CD4-positive, alpha-beta T cell treated with Interleukin-2 at 100 ng/mL for 4 hours (primary cell): ENCODE data around the gene TSHZ2.
A peak's percentile ranks its signal among the peaks of the same experiment; 100 is the strongest.

Experiments
- DNase-seq: peaks from one replicate; pipeline ENCODE4 v3.0.0-alpha.2; 2020; ENCODE audit warnings: low spot score

The TSHZ2 gene

DNA sequence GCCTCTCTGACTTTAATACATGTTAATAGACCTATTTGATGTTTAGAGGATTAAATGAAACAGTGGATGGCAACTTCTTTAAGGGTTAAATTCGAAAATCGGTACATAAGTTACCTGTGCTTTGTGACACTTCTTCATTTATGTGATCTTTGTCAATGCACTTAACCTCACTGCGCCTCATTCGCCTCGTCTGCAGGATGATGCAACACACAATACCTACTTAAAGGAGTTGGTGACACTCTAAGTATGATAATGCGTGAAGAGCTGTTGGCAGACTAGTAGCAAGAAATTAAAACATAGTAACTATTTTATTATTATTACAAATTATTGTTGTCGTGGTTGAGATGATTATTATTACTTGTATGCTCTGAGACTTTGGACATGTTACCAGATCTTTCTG, 92.8 kb downstream of the TSHZ2 start:
- DNase-seq: no peak

DNA sequence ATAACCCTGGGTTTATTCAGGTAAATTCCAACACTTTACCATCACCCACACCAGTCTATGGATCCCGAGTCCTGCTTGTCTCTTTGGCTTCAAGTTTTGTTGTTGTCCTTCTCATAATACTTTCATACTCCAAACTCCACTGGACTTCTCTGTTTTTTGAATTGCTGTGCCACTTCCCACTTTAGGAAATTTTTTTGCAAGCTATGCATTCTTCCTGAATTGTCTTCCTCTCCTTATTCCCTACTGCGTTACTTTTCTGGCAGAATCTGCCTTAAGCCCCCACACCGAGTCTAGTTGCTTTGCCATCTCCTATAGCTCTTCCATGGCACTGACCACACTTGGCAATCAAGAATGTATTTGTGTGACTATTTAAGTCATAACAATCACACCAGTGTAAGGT, 96.1 kb downstream of the TSHZ2 start:
- no peak for DNase-seq

DNA sequence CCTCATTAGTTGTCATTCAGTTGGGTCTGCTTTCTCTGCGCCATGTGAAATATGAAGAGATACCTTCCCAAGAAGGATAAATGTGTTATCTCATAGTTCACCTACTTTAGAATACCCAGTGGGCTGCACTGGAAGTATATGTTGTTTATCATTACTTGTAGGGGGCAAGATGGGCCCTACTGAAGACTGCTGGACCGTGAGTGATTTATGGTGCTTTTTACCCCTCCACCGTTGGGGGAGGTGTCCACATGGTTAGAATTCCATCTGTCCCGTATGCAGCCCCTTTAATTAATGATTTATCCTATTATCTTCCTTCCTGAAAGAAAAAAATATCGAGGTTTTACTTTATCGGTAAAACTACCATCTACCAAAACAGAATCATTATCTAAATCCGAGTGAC, 97.0 kb downstream of the TSHZ2 start:
- DNase-seq: no peak

DNA sequence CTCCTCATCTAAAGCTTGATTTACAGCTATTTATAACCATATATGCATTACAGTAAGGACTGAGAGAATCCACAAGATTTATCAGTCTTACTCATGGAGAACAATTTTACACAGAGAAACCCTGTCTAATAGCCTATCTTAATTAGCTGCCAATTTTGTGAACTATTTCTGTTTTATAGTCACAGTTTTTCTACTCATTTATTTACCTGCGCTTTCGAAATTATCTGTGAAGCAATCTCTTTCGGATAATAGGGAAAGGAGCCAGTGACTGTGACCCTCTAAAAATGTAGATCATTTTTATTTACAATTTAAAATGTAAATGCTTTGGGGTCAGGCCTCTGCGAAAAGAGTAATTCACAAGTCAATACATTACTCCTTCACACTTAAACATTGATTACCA, 98.1 kb downstream of the TSHZ2 start:
- no peak for DNase-seq

DNA sequence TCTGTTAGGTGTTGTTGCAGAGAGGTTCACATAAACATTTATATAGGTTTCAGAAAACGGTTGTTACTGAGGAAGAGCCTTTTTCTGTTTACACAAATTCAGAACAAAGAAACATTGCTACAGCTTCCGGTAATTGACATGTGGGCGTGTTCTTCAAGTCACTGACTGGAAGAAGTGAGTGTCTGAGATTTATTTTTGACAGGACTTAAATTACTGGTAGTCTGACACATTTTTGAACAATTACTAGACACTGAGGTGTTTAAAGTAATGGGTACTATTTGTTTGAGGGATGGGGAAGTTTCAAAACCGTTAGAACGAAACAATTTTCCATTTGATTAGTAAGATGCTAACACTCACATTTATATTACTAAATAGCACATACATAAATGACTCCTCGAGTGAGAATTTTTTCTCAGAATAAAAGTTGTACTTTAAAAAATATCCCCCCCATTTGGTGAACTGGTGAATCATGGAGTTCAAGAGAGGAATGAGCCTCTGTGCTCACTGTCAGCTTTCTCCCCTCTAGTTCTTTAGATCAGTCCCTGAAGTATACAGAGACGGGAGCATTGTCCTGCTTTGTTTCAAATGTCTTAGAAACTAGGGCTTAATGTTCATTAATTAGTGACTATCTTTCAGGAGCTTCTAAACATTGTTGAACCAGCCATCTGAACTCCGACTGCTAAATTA, 98.7 kb downstream of the TSHZ2 start:
- DNase-seq: peak; percentile 39

DNA sequence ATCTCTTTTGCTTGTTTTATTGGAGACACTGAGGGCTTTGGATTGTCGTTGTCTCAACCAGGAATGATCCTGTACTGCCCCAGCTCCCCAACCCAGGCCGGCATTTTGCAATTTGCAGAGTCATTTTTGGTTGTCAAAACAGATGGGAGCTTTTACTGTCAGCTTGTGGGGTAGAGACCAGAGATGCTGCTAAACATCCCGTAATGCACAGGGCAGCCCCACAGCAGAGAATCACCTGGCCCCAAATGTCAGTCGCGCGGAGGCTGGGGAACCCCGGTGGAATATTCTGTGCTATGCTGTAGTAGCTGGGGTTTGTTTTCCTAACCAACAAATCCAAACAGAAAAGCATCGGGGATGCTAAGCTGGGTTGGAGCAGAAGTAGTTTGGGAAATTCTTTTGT, 99.7 kb downstream of the TSHZ2 start:
- no peak for DNase-seq

DNA sequence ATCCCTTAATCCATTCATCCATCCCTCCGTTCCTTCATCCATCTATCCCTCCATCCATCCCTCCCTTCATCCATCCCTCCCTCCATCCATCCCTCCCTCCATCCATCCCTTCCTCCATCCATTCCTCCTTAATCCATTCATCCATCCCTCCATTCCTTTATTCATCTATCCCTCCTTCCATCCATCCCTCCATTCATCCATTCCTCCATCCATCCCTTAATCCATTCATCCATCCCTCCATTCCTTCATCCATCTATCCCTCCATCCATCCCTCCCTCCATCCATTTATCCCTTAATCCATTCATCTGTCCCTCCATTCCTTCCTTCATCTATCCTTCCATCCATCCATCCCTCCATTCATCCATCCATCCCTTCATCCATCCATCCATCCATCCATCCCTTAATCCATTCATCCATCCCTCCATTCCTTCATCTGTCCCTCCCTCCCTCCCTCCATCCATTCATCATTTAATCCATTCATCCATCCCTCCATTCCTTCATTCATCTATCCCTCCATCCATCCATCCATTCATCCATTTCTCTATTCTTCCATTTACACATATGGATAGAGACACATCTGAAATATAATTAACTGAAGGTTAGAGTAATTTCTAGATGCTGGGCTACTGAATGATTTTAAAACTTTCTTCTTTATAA, 100.9 kb downstream of the TSHZ2 start:
- DNase-seq: no peak

DNA sequence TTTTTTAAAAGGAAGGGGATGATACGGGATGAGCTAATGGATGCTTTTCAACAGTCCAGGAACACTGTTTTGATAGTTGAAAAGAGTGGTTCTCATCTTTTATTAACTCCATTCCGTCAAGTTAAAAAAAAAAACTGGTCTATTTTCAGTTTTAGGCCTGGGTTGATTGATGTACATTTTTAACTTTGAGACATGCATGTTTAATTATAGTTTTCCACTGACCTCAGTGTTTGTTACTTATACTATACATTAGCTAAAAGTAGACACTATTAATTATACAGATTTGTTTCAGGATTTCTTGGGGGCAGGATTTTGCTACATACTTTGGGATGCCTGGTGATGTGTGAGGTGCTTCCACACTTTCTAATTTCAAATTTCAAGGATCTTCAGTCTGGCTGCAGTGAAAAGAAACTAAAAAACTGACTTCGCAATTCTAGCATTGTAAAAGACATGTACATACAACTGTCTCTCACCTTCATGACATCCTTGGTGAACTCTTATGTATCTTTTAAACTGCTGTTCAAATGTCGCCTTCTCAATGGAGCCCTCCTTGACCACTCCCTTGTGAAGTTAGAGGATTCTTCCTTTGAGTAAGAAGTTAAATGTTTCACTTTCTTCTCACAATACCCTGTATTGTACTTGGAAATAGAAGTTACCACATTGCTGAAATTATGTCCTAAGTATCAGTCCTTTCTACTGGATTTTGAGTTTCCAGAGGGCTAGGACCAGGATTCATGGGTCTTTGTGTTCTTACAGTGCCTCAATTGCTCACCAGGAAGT, 101.7 kb downstream of the TSHZ2 start:
- DNase-seq: no peak

DNA sequence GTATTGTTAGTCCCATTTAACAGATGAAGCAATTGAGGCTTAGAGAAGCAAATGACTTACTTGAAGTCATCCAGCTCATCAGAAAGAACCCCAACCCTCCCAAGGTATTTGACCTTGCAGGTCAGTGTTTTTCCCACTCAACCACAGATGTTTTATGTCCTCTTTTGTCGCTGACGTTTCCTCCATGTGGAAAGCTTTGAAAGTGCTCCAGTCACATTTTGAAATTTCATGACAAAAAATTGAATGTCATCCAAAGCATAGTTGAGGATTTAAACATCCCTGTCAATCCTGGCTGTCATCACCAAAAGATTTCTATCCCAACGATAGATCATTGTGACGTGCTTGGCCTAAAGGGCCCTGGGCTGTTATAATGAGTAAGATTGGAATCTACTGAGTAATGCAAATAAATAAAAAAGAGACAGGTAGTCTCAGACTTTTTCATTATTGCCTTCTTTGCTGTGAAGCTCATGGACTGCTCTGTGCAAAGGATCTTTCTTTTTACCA, 102.7 kb downstream of the TSHZ2 start:
- no peak for DNase-seq

DNA sequence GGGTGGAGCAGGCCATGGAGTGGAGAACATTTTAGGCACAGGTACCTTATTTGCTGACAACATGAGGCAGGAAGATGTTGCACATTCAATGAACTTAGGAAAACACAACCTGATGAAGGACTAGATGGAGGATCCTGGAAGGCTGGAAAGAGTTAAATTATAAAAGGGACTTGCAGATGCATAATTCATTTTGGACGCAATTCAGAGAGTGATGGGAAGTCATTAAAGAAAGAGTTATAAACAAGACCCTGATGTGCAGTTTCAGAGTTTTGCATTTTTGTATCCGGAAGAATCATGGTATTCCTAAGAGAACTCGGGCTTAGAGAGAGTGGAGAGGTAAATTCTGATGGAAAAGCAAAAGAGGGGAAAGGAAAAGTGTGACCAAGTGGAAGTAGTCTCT, 104.5 kb downstream of the TSHZ2 start:
- DNase-seq: no peak

DNA sequence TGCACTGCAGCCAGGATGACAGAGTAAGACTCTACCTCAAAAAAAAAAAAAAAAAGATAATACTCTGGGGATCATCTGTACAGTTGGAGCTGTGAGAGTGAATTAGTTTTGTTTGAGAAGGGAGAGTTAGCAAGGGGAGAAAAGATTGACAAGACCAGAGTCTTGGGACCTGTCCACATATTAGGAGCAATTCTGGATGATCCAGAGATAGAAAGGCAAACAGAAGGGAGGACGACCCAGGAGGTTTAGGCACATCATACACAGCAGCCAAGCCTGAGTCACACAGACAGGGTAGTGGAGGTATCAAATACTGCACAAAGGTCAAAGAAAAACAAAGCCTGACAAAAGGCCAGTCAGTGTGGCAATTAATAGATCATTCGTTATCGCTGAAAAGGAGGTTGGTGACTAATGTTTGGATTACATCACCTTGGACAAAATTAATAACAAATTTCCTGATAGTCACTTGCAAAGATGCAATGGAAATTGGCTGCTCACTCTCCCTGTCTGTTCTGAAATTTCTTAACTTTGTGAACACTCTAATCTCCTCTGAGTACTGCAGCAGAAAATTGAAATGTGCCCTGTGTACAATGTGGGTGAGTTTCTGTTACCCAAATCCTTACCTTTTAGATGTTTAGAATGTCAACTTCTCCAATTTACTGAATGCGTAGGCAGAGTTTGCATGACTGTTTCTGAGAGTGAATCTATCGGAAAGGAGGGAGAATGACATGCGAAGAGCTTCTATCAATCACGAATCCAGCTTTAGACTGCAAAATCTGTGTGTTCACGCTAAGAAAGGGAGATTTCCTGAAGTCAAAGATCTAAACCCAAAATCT, 105.4 kb downstream of the TSHZ2 start:
- DNase-seq: peak; percentile 6

DNA sequence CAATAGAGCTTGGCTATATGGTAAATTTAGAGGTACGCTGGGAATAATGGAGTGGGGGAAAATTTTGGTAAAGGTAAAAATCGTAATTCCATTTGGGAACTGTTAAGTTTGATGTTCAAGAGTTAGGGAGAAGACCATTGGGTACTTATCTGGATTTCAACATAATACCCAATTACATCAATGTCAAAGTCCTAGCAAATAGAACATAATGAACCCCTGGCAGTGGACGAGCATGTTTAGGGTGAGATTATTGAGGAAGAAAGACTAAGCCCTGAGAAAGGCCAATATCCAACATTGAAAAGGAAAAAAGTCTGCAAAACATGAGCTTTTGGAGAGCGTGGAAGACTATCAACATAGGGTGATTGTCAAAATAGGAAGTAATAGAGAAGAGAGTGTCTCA, 106.6 kb downstream of the TSHZ2 start:
- DNase-seq: no peak

DNA sequence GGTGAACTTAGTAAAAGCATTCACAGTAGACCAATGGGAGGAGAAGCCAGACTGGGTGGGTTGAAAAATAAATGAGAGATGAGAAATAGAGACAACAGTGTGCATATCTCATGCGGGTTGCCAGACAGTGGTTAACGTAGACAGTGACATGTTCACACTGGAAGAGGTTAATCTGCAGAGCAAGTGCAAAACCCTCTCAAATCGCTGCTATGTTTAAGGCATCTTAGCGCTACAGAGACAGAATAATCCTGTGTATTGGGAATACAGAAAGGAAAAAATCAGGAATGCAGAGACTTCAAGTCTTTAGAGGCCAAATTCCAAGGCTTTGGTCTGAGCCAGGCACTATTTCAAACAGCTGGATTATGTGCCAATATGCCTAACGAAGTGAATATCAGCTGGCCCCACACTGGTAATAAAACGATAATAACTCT, 107.1 kb downstream of the TSHZ2 start:
- DNase-seq: no peak

DNA sequence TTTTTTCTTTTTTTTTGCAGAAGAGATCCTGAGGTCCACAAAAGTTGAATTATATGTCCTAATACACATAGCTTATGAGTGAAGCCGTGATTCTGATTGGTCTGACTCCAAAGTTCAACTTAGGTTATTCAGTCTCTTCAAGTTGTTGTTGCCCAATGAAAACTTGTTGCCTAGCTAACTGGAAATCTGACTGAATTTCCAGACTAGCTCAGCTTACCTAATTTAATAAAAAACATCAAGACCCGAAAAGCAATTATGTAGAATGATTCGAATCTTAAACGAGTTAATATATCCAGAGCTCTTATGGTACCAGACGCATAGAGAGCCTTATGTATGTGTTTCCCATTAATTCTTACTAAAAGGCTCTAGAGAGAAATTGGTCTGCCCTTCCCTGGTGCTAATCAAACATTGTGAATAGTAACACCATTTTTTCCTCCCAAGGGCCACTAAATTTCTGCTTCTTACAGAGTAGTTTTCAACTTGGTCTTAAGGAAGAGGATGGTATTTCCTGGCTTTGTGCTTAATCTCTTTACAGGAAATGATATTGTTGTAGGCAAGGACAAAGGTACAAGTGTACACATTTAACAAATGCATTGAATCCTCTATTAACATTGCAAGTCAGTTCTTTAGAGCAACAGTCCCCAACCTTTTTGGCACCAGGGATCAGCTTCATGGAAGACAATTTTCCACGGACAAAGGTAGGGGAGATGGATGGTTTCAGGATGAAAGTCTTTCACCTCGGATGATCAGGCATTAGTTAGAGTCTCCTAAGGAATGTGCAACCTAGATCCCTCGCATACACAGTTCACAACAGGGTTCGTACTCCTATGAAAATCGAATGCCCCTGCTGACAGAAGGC, 107.9 kb downstream of the TSHZ2 start:
- no peak for DNase-seq

DNA sequence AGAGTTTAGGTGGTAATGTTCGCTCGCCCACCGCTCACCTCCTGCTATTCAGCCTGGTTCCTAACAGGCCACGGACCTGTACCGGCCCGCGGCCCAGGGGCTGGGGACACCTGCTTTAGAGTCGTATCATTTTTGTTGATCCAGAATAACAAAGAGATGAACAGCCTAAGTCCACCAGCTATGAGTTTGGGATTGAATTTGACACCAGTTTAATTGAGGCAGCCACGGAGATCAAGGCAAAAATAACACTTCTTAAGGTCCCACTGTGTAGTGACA, 108.5 kb downstream of the TSHZ2 start:
- no peak for DNase-seq

DNA sequence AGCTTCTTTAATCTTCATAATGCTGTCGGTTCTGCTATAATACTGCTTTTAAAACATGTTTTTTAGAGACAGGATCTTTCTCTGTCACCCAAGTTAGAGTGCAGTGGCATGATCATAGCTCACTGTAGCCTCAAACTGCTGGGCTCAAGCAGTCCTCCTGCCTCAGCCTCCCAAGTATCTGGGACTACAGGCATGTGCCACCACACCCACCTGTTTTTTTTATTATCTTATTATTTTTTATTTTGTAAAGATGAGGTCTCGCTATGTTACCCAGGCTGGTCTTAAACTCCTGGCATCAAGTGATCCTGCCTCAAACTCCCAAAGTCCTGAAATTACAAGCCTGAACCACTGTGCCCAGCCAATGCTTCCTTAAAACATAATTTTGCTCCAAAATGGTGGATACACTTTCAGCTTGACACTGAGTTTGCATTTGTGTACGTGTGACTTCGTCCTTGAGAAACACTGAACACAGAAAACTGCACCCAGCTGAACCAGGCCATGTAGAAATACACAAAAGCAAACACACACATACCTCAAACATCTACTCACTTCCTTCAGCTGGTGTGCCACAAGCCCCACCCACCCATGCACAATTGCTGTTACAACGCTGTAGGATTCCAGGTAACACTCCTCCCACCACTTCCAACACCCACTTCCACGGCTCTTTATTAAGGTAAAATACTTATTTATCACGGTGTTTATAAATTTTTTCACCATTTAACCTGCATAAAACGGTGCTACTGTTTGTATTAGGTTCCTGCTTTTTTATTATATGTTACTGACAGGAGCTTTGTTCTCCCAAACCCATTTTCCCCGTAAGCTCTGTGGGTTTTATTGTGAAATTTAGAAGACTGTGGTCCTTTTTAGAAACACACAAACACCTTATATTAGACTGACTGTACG, 109.1 kb downstream of the TSHZ2 start:
- DNase-seq: peak; percentile 24

DNA sequence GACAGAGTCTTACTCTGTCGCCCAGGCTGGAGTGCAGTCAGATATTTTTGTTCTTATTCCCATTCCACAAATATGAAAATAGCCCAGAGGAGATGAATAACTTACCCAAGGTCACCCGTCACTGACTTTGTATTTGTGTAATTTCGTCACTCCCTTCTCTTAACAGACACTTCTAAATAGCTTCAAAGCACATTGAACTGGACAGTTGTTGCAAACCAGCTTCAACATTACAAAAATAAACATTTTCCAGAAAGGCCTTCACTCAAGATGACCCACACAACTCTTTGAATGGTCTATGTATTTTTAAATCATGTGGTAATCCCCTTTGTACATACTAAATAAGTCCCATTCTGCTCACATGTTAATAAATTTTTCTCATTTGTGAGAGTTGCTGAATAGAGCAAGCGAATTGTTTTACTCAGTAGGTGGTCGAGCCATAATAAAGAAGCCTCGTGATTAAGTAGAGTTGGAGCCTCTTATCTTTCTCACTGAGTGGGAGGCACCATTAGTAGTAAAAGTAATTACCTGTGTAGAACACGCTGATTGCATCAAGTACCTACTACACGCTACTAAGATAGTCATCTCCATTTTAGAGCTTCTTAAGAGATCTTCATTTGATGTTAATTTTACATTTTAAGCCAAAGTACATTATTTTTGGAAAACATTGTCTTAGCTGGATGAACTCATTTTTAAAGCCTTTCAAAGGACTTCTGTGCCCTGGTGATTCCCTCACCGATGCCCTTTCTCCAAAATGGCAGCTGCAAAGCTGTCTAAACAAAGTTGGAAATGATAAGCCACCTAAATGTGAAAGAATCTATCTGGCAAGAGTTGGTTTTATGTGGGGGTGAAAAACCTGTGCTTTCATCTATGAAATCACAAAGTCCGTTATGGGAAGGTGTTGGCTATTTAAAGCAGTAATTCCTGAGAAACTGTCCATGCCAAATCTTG, 110.0 kb downstream of the TSHZ2 start:
- no peak for DNase-seq

DNA sequence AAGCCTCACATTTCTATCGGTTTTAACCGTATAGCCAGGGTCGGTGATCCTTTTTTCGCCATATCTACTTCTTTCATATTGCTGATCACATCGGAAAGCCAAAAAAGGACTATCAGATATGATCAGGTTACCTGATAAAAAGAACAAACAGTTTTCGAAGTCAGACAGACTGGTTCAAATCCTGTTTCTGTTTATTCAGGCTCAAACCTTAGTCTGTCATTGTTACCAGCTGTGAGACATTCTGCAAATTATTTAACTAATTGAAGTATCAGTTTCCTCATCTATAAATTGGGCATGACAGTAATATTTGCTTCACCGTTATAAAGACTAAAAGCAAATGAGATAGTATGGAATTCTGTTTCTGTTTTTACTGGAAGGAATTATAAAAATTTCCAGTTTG, 111.3 kb downstream of the TSHZ2 start:
- no peak for DNase-seq

DNA sequence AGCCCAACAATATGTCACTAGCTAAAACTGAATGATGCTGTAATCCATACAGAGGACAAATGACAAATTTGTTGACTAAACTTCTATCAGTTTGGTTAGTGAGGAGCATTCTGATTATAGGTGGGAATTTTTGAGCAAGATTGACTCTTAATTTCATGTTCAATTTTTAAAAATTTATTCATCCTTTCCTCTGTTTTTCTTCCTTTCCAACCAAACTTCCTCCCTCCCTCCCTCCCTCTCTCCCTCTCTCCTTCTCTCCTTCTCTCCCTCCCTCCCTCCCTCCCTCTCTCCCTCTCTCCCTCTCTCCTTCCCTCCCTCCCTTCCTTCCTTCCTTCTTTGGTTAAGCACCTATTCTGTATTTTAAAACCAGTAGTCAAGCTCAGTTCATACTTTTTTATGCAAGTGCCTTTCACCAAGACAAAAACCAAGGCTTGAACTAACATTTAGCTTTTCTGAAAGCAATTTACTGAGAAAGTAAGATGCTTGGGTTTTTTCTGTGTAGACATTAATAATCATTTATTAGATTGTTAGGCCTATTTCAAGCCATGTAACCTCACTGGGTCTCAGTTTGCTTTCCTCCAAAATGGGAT, 112.3 kb downstream of the TSHZ2 start:
- no peak for DNase-seq
